GM04503 (cell line): ENCODE results near the gene NAGPA.

Experiments used
- DNase-seq: peaks from one replicate; pipeline ENCODE4 v3.0.0-alpha.2; 2012; ENCODE audit warnings: low read depth

Gene NAGPA

DNA sequence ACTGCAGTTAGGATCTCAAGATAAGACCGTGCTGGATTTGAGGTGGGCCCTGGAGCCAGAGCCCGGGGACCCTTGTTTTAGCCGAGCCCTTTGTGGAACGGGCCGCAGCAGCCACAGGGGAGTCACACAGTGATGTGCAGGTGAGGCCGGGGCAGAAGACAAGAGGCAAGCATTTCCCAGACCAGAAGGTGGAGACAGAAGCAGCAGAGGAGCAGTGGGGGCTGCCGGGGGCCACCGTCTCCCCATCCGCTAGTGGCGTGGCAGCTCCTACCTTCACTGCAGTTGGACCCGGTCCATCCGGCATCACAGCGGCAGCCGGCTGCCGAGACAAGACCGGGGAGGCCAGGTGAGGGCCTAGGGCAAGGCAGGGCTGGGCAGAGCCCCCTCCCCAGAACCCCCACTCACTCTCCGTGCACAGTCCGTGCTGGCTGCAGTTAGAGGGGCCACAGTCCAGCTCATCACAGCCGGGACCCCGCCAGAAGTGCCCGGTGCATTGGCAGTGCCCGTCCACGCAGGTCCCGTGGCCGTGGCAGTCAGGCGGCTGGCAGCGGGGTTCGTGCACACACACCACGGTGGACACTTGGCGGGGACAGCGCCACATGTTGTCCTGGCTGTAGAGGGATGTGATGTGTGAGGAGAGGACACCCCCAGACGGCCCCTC, 6.0 kb downstream of the NAGPA start:
- no peak for DNase-seq

DNA sequence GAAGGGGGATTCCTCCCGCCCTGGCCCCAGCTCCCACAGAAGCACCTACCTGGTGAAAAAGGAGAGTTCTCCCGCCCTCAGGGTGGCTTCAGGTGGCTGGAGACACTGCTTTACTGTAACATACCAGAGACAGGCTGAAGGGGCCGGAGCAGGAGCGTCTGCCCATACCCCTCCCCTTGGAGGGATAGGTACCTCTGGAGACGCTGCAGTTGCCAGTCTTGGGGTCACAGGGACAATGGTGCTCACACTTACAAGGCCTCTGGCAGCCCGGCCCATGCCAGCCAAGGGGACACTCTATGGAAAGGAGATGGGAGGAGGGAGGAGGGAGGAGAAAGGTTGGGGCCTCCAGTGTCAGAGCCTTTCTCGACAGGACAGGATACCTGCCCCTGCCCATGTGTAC, 6.6 kb downstream of the NAGPA start:
- no peak for DNase-seq

- DNase-seq: no peak
These were observed 7.1 kb downstream of the NAGPA start for GRCh38 chr16:5026664-5027063.

- DNase-seq: no peak
These were observed 8.5 kb downstream of the NAGPA start for GRCh38 chr16:5025171-5025632.

- no peak for DNase-seq
These were observed 9.1 kb downstream of the NAGPA start for GRCh38 chr16:5024632-5025031.

DNA sequence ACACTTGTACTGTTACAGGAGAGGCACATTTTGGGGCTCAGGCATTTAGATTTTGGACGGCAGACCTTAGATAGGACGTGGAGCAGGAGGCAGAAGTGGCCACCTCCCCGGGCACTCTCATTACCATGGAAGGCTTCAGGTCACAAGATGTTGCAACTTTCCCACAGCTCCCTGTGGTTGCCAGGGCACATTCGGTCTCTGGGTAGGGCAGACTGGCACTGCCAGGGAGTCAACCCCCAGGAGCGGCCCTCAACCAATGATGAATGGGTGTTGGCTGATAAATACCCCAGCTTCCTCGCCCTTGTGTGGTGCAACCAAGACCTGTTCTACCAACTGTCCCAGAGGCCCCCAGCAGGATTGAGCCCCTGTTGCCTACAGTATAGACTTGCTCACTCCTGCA, 11.2 kb downstream of the NAGPA start:
- no peak for DNase-seq

DNA sequence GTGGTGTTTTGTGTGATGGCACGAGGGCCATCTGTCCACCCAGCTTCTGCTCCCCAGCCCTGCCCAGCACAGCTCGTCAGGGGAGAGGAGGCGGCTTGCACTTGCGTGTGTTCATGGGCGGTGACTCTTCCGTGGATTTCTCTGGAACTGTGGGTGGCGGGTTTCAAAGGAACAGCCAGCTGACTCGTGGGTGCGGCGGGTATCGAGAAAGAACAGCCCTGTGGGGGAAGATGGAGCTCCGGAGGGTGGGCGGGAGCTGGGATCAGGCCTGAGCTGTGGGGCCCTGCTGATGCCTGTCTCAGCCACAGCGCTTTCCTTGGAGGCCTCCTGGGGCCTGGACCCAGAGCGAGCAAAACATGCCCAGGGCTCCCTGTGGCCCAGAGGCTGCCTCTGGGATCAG, 13.2 kb downstream of the NAGPA start:
- no peak for DNase-seq

- DNase-seq: no peak
These were observed 14.0 kb downstream of the NAGPA start for GRCh38 chr16:5019775-5020174.

- DNase-seq: no peak
These were observed 14.9 kb downstream of the NAGPA start for GRCh38 chr16:5018793-5019192.

GRCh38 chr16:5017678-5017969, 16.1 kb downstream of the NAGPA start:
- no peak for DNase-seq

DNA sequence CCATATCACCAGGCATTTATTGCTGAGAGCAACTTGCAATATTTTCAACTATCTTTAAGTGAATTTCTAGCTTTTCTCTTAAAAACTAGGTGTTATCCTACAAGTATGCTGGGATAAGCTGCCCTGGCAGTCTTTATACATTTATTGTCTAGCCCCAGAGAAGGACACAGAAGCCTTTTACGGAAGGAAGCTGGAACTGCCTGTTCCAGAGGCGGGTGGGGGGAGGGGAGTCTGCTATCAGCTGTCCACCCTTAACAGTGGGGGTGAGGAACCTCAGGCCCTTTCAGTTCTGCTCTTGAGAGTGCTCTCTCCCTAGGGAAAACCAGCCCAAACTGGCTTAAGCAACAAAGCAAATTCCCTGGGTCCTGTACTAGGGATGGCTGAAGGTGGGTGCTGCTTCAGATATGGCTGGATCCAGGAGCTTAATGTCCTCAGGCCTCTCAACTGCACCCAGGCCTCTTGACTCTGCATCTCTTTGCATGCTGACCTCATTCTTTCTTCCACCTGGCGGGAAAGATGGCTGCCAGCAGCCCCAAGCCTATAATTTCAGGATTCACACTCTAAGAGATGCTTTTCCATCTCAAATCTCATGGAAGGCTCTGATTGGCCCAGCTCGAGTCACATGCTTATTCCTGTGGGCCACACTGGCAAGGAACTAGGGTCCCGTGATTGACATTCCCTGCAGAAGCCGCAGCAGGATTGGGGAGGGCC, 16.6 kb downstream of the NAGPA start:
- no peak for DNase-seq

- no peak for DNase-seq
These were observed 17.8 kb downstream of the NAGPA start for GRCh38 chr16:5015887-5016286.

GRCh38 chr16:5015351-5015750, 18.4 kb downstream of the NAGPA start:
- DNase-seq: no peak

DNA sequence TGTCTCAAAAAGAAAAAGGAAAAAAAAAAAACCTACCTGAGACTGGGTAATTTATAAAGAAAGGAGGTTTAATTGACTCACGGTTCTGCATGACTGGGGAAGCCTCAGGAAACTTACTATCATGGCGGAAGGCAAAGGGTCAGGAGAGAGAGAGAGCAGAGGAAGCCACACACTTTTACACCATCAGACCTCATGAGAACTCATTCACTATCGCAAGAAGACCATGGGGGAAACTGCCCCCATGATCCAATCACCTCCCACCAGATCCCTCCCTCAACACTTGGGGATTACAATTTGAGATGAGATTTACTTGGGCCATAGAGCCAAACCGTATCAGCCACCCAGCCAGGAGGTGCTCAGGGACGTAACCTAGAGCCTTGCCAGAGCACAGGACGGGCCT, 20.8 kb downstream of the NAGPA start:
- DNase-seq: no peak

DNA sequence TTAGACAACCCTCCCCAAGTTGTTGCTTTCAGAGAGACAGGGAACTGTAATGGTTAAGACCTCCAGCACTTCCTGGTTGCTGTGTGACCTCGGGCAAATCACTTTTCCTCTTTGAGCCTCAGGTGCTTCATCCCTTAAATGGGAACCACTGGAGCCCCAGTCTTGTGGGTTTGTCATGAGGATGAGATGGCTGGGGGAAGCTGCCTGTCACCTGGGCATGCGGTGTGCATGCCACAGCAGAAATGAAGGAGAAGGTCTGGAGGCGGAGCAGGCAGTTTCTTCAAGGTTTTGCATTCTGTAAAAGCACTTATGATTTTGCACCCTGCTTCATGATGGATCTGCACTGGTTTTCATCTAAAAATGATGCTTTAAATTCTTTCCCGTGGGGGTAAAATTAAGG, 22.1 kb downstream of the NAGPA start:
- DNase-seq: no peak

- no peak for DNase-seq
These were observed 23.0 kb downstream of the NAGPA start for GRCh38 chr16:5010576-5011329.

DNA sequence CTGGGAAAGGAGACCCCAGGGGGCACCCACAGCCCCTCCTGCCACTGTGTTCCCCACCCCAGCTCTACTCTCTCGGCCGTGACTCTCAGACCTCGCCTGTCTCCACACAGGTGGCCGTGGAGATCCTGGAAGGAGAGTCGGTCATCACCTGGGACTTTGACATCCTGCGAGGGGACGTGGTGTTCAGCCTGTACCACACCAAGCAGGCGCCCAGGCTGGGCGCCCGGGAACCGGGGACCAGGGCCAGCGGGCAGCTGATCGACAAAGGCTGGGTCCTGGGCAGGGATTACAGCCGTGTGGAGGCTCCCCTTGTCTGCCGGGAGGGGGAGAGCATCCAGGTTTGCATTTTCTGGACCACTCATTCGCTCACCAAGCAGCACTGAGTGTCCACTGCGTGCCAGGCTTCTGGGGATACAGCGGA, 25.4 kb downstream of the NAGPA start:
- no peak for DNase-seq

GRCh38 chr16:5007256-5007655, 26.5 kb downstream of the NAGPA start:
- no peak for DNase-seq

GRCh38 chr16:5006348-5007193, 27.2 kb downstream of the NAGPA start:
- DNase-seq: no peak

GRCh38 chr16:5005916-5006315, 27.8 kb downstream of the NAGPA start:
- DNase-seq: no peak

DNA sequence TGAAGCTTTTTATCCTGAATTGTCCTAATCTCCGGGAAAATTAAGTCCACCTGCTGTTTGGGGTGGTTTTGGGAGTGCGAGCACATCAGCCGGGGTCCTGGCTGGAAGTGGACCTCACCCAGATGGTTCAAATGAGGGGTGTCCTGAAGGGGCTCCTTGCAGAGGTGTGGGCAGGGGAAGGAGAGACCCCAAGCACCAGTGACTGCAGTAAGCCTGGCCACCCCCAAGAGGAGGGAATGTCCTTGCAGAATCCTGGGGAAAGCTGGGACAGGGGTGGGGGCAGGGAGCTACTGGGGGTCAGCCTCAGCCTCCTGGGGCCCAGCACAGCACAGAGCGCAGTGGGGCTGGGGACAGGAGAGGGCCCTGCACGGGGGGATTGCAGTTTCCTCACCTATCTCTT, 29.4 kb downstream of the NAGPA start:
- no peak for DNase-seq

DNA sequence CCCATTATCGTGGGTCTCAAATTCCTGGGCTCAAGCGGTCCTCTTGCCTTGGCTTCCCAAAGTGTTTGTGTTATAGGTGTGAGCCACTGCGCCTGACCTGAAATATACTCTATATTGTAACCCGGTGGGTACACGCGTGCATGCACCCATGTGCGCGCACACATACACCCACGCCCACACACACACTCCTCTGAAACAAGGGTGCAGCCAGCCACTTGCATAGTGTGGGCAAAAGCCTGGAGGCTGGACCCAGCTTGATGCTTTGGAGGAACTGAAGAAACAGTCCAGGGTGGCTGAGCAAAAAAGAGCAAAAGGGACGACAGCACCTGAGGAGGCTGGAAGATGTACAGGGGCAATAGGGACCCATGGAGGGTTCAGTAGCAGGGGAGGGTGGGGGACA, 29.9 kb downstream of the NAGPA start:
- no peak for DNase-seq
